NCI-H345 treated with DMSO at 0.1 percent for 48 hours (cell line): ENCODE data around the gene PIK3R6.
A peak's percentile ranks its signal among the peaks of the same experiment; 100 is the strongest.

Experiments
- DNase-seq: peaks from one replicate; lab custom pipeline; 2025; ENCODE audit not compliant: unreplicated experiment; lab: John Stamatoyannopoulos, UW

PIK3R6 gene

GRCh38 chr17:8754890-8755289 is 112.6 kb downstream of the PIK3R6 start:
- DNase-seq = no peak

DNA sequence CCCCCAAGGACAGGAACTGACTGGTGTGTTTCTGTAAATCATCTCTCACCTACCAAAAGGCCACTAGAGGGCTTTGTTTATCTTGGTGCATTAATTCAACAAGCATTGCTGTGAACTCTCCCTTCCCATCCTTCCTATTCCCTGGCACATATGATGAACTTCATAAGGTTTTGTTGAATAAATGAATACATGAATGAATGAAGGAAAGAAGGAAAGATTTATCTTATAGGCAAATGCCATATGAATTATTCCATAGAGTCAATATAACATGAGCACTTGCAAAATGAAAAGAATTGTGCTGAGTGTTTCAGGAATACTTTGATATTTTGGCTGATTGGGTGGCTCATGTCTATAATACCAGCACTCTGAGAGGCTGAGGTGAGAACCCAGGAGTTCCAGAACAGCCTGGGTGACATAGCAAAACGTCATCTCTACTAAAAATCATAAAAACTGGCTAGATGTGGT is 113.5 kb downstream of the PIK3R6 start:
- peak; percentile 1 for DNase-seq

GRCh38 chr17:8753136-8753975 is 114.1 kb downstream of the PIK3R6 start:
- no peak for DNase-seq
